C1 segment of cervical spinal cord (tissue), 14 donors: ENCODE data around the gene RABGAP1L.

Experiments
- DNase-seq, 14 donors: peaks; one replicate each; lab custom pipeline; 2025; lab: John Stamatoyannopoulos, UW

Gene RABGAP1L

GRCh38 chr1:174916846-174917245, 757.5 kb downstream of the RABGAP1L start:
- no peak for DNase-seq

DNA sequence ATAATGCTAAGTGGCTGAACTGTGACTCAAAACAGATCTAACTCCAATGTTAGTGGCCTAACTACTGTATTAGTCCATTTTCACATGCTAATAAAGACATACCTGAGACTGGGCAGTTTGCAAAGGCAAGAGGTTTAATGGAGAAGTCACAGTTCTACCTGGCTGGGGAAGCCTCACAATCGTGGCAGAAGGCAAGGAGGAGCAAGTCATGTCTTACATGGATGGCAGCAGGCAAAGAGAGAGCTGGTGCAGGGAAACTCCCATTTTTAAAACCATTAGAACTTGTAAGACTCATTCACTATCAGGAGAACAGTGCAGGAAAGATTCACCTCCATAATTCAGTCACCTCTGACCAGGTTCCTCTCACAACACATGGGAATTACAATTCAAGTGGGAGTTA, 760.8 kb downstream of the RABGAP1L start:
- no peak for DNase-seq

- DNase-seq = no peak
These were observed 762.8 kb downstream of the RABGAP1L start for GRCh38 chr1:174922121-174922520.

GRCh38 chr1:174923820-174924219, 764.5 kb downstream of the RABGAP1L start:
- DNase-seq = no peak

- DNase-seq = no peak
These were observed 769.2 kb downstream of the RABGAP1L start for GRCh38 chr1:174928541-174928940.

DNA sequence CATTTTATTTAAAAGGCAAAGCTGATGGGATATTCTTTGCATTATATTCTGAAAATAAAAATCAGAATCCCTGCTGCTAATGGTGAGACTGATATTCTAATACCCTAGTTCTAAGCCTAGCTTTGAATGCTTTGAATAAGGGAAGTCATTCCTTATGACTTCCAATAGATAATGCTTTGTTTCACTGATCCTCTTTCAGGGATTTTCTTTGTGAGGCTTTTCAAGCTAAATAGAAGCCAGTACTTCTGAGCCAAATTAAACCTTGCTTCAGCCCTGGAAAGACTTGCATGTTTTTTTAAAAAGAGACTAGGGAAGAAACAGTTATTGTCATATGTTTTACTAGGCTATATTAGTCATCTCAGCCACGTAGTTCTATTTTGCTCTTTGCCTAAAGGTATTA, 771.9 kb downstream of the RABGAP1L start:
- peak in 1 of 14 donors; percentile 14 for DNase-seq

DNA sequence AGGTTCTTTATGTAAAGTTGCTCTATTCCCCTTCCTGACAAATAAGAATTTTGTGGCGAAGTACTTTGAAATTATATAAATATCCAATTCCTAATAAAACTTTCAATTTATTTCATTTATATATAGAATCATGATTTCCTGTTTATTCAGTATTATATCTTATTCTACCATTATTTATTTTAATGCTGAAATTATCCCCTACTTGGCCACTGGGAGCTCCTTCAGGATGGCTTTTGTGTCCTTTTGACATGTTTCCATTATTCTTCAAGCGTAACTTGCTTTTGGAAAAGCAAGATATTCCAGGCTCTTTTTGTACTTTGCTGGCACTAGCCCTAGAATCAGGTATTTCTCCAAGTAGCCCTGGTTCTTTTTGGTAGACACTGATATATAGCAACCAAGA, 773.3 kb downstream of the RABGAP1L start:
- DNase-seq = no peak

GRCh38 chr1:174935961-174936727, 776.8 kb downstream of the RABGAP1L start:
- no peak for DNase-seq

DNA sequence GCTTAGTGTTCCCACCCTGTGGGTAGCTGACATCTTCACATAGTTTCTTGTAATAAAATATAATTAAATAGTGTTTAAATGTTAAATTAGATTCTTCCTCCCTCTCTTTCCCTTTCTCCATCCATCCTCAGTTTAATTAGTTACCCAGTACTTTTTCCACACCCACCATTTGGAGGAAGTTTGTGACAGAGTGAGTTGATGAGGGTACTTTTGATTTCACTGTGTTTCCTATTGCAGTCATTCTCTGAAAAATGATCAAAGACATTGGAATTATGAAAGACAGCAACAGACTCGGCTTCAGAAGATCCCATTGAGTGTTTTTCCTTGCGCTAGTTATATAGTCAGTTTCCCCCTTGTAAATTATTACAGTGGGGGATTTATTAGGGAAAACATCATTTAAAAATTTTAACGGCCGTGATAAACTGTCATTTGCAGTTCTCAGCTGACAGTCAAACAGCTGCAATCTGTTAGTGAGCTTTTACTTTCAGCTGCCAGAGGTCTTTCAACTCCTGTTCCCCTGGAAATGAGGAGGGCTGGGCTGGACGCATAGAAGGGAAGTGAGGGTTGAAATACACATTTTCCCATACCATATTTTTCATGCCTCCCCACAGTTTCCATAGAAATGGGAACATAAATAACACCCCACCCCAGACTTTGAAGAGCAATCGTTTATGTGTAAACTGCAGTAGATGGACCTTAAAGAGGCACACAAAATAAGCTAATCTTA, 779.1 kb downstream of the RABGAP1L start:
- no peak for DNase-seq

DNA sequence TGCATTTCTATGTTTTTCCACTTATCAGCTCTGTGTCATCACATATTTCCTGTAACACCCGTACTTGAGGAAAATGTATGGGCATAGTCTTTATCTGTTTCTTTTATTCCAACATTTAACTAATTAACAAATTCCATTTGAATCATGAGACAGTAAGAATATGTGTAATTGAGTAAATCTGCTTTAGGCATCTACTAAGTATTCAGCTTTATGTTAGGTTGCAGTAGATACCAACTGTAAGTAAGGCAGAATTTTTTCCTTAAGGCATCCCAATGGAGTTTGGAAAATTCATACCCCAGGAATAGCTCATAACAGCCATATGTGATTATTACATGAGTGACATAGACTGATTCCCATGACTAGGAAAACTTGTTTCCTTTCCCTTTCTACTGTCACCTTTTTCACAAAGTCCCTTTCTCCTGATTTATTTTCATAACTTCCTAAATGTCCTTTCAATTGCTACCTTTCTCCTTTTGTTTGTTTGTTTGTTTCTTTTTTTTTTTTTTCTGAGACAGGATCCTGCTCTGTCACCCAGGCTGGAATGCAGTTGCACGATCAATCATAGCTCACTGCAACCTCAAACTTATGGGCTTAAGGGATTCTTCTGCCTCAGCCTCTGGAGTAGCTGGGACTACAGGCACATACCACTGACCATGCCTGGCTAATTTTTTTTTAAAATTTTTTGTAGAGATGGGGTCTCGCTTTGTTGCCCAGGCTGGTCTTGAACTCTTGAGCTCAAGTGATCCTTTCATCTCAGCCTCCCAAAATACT, 780.6 kb downstream of the RABGAP1L start:
- no peak for DNase-seq

DNA sequence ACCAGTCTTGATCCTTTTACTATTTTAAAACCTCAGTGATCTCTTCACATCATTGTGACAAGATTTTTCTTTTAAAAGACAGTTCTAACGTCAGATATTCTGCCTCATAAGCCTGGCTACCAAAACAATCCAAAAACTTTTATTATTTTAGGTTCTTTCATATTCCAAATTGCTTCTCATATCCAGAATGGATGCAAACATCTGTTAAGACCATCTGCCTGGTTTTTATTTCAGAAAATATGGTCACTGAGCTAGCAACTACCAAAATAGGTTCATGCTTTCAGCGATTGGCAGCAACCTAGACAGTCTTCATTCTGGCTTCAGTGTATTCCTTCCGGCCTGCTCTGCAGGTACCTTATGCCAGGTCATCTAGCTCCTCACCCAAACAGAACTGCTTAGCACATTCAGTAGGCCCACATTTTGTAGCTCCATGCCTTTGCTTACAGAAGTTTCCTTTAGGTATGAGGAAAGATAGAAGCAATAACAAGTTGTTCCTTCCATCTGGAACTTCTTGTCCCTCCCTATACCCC, 781.4 kb downstream of the RABGAP1L start:
- peak in 1 of 14 donors; percentile 95 for DNase-seq

- DNase-seq = peak in 1 of 14 donors; percentile 34
These were observed 783.4 kb downstream of the RABGAP1L start for GRCh38 chr1:174942547-174943255.

- no peak for DNase-seq
These were observed 786.7 kb downstream of the RABGAP1L start for GRCh38 chr1:174946031-174946430.

- no peak for DNase-seq
These were observed 789.7 kb downstream of the RABGAP1L start for GRCh38 chr1:174949061-174949460.

DNA sequence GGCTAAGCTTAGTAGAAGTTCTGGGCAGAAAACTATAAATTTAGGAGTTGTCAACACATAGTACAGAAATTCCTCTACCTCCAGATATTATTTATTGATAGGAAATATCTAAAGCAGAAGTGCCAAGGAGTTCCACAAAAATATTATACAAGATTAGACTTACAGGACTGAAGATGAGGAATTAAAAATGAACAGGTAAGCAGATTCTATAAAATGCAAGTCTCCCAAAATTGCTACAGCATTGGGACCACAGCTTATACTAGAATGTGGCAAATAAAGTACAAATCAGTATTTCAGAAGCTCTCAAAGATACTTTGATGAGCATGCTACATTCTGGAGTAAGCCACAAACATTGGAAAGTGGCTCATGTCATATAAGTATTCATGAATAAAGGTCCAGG, 790.3 kb downstream of the RABGAP1L start:
- DNase-seq = no peak

DNA sequence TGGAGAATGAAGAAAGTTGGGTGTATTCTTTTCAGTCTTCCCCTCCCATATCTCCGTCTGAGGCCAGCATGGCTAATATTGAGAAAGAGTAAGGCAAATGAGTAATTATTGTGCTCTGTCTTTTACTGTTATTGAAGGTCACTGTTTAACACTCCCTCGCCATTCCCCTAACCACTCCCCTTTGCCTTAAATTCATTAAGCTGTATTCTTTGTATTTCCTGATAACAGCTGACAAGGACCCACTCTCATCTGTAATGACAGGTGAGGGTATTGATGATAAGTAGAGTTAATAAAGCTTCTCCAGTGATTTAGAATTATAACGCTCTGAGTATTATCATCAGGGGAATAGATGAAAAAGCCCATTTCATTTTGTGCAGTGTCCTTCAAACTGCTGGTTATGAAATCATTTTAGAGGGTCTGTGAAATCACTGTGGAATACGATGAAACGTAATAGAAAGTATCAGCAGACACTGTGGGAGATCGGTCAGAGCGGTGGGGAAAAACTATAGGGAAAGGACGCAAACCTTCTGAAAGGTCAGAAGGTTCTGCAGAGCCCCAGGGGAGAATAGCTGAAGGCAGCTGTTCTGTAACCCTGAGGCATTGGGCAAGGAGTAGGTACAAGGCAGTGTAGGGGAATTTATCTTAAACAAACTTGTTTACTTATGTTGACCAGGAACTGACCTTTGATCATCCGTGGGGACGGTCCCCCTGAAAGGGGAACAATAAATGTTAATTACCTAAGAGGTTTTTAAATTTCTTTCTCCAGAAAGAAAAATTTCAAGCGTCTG, 794.2 kb downstream of the RABGAP1L start:
- no peak for DNase-seq

- DNase-seq = peak in 1 of 14 donors; percentile 94
These were observed 794.7 kb downstream of the RABGAP1L start for GRCh38 chr1:174954073-174954460.

DNA sequence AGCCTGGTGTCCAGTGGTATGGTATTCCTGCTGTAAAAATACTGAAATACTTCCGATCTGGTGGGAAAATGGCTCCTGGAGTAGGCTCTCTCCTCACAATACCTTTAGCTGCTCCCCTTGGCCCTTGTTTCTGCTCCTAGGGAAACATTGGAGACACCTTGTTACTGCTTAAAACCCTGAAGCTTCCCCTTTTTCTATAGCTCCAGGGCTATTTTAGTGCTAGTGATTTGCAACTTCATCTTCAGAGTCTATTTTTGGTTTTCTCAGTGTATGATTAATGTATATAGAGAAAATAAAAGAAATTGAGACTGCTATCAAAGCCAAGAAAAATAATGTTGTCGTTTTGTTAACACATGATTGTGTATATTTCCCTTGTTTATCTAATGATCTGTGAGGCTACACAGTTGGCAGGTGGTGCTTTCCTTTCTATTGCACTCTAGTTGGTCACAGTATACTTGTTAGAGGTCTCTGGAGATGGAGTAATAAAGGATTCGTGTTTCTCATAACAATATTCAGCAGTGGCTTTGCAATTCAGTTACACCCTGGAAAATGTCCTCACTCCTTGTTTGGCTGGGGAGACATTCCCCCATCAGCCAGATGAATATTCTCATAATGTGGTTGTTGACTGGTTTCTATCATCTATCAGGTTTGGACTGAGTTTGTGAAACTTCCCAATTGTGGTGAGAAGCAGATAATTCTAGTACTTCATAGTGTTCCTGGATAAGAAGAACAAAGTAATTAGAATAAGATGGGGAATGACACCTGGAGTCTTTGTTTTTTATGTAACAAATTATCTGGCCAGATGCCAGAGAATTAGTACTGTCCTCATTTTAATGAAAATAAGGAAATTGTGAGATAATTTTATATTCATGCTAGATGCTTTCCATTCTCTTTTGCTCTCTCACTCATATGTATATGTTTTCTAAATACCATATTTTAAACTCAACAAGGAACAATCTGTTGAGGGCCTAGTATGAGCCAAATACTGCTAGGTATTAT, 795.6 kb downstream of the RABGAP1L start:
- DNase-seq = peak in 1 of 14 donors; percentile 72

GRCh38 chr1:174956086-174956485, 796.8 kb downstream of the RABGAP1L start:
- no peak for DNase-seq
